Esophagus squamous epithelium (tissue), 4 donors: Measurements from ENCODE around the gene ADGRV1.

Experiments
- POLR2A ChIP-seq, 4 donors: fragments of 450-650 bp; IDR thresholded peaks; one replicate each; pipeline ENCODE4 v1.6.1; 2017; ENCODE audit warnings: antibody characterized with exemption in 4 of 4, mild to moderate bottlenecking in 4 of 4, moderate library complexity in 3 of 4
- TF ChIP-seq, protein P1 (sequence below), 6 experiments: fragments of 450-650 bp in 4 of 6; fragments of 200-600 bp in 2 of 6; sonication (generic) in 2 of 6; IDR thresholded peaks; one replicate each; pipeline ENCODE4 v1.5.1; 2016 to 2019; ENCODE audit warnings: antibody characterized with exemption in 6 of 6, mild to moderate bottlenecking in 4 of 6, moderate library complexity in 4 of 6

DNA sequence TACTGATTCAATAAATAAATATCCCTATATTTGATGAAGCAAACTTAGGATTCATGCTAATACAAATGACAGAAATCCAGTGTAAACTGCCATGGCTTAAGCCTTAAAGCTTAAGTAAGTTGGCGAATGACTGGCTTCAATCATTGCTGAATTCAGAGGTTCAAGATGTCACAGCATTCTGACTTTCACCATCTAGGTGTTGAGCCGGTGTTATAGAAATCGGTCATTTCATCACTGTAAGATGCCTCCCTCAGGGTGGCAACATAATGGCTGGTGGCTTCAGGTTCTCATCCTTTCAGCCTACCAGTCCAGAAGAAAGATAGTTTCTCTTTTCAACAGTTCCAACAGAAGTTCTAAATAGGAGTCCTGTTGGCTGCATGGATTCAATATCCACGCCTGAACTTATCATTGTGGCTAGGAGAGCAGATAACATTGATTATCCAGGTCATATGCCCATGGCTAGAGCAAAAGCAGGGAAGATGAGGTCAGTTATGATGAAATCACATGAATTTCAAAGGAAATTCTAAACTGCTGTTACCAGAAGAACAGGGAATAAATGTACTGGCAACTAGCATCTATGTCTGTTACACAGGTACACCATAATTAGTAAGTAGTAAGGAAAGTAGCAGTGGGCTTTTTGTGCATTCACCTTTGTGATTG, 460.2 kb downstream of the ADGRV1 start:
- TF ChIP-seq, protein P1, sequence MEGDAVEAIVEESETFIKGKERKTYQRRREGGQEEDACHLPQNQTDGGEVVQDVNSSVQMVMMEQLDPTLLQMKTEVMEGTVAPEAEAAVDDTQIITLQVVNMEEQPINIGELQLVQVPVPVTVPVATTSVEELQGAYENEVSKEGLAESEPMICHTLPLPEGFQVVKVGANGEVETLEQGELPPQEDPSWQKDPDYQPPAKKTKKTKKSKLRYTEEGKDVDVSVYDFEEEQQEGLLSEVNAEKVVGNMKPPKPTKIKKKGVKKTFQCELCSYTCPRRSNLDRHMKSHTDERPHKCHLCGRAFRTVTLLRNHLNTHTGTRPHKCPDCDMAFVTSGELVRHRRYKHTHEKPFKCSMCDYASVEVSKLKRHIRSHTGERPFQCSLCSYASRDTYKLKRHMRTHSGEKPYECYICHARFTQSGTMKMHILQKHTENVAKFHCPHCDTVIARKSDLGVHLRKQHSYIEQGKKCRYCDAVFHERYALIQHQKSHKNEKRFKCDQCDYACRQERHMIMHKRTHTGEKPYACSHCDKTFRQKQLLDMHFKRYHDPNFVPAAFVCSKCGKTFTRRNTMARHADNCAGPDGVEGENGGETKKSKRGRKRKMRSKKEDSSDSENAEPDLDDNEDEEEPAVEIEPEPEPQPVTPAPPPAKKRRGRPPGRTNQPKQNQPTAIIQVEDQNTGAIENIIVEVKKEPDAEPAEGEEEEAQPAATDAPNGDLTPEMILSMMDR (IDR thresholded peaks at IDR 0.05), result no peak
- no peak for TF ChIP-seq POLR2A (IDR thresholded peaks at IDR 0.05)
